Measurements from ENCODE around the gene SVOPL.

DNA sequence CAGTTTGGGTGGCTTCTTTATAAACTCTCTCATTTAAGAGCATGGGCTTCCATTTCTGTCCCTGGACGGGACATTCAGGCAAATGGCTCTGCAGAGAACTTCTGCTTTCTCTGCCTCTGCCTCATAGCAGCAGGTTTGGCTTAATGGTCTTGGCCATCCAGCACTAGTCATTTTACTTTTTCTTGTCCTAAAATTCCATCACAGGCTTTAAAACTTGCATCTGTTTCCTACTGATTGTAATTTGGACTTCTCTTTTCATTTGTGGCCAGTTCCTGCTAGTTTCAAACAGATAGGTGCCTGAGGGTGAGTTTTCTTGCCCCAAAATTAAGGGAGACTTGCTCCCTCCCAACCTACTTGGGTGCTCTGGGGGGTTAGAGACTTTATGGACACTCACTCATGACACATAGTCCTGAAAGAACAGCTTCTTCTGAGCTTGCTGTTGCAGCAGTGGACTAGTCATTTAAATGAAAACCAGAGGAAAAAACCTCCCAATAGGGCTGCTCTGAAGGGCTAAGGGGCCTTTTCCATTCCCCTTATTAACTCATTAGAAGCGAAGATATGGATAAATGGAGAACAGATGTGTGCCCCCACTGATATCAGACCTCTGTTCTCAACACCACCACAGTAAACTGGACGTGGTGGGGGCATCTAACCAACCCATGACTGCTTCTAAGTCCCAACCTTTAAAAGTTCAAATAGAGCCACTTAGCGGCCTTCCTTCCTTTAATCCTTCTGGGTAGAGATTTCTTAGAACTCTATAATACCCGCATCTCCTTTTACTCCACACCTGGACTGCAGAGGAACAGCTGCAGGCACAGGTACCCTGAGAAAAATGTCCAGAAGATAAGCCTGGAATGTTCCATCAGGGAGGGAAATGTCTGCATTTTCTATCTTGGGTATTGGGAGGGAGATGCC lies 38.8 kb downstream of the SVOPL start:
- TF ChIP-seq GMEB1 (CRISPR knock-in tag; IDR thresholded peaks at IDR 0.05) (no peak), RNF2 (IDR thresholded peaks at IDR 0.05) (no peak), CTCF (IDR thresholded peaks at IDR 0.05 in 2 of 3, conservative IDR thresholded peaks at IDR 0.05 in 1 of 3; ENCODE audit: insufficient read depth in 2 of 3, low read depth in 1 of 3, low read length in 3 of 3) (no peak), ZFX (CRISPR knock-in tag; IDR thresholded peaks at IDR 0.05) (no peak)
- TF ChIP-seq, protein P1, sequence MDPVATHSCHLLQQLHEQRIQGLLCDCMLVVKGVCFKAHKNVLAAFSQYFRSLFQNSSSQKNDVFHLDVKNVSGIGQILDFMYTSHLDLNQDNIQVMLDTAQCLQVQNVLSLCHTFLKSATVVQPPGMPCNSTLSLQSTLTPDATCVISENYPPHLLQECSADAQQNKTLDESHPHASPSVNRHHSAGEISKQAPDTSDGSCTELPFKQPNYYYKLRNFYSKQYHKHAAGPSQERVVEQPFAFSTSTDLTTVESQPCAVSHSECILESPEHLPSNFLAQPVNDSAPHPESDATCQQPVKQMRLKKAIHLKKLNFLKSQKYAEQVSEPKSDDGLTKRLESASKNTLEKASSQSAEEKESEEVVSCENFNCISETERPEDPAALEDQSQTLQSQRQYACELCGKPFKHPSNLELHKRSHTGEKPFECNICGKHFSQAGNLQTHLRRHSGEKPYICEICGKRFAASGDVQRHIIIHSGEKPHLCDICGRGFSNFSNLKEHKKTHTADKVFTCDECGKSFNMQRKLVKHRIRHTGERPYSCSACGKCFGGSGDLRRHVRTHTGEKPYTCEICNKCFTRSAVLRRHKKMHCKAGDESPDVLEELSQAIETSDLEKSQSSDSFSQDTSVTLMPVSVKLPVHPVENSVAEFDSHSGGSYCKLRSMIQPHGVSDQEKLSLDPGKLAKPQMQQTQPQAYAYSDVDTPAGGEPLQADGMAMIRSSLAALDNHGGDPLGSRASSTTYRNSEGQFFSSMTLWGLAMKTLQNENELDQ (CRISPR knock-in tag; IDR thresholded peaks at IDR 0.05; ENCODE audit: borderline replicate concordance), result no peak
- TF ChIP-seq, protein P2, sequence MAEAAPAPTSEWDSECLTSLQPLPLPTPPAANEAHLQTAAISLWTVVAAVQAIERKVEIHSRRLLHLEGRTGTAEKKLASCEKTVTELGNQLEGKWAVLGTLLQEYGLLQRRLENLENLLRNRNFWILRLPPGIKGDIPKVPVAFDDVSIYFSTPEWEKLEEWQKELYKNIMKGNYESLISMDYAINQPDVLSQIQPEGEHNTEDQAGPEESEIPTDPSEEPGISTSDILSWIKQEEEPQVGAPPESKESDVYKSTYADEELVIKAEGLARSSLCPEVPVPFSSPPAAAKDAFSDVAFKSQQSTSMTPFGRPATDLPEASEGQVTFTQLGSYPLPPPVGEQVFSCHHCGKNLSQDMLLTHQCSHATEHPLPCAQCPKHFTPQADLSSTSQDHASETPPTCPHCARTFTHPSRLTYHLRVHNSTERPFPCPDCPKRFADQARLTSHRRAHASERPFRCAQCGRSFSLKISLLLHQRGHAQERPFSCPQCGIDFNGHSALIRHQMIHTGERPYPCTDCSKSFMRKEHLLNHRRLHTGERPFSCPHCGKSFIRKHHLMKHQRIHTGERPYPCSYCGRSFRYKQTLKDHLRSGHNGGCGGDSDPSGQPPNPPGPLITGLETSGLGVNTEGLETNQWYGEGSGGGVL (CRISPR knock-in tag; IDR thresholded peaks at IDR 0.05), result no peak

All from K562 (cell line).